ENCODE data around the gene HNRNPR. TPM values are rescaled to one million over a fixed set of nuclear protein-coding genes. Genes with fewer than 3 reads are reported as not detected.

HNRNPR gene
- total and polyA plus RNA-seq, 9 of the 15 experiments (the other 6 are each of a cell fraction or from before 2014, with no cell fraction given): 80.9 to 372 (median 301) TPM

- TF ChIP-seq GABPB1 (CRISPR knock-in tag; IDR thresholded peaks at IDR 0.05) (no peak), ATF2 (CRISPR knock-in tag; IDR thresholded peaks at IDR 0.05) (no peak), NR2C2 (CRISPR knock-in tag; IDR thresholded peaks at IDR 0.05) (no peak), NR2C2 (tag; IDR thresholded peaks at IDR 0.05) (peak; percentile 82), ARNT (IDR thresholded peaks at IDR 0.05) (no peak), TEAD4 (IDR thresholded peaks at IDR 0.05; ENCODE audit: low read length) (no peak), TEAD4 (CRISPR knock-in tag; IDR thresholded peaks at IDR 0.05; ENCODE audit: borderline replicate concordance) (no peak), BHLHE40 (IDR thresholded peaks at IDR 0.05; ENCODE audit: low read length) (no peak), RB1 (IDR thresholded peaks at IDR 0.05; ENCODE audit: low read depth) (0 out of 2 replicates have a peak, but pooled peaks have one; percentile 41), EZH2 (IDR thresholded peaks at IDR 0.05; ENCODE audit: borderline replicate concordance, low read depth, low read length) (no peak), MTA3 (IDR thresholded peaks at IDR 0.05; ENCODE audit: borderline replicate concordance) (0 out of 2 replicates have a peak, but pooled peaks have one; percentile 30), ZNF133 (CRISPR knock-in tag; IDR thresholded peaks at IDR 0.05) (no peak), FOSL1 (tag; conservative IDR thresholded peaks at IDR 0.05) (no peak), ZNF165 (CRISPR knock-in tag; IDR thresholded peaks at IDR 0.05; ENCODE audit: borderline replicate concordance) (no peak), ZNF217 (CRISPR knock-in tag; IDR thresholded peaks at IDR 0.05) (no peak), ETV6 (IDR thresholded peaks at IDR 0.05; ENCODE audit: borderline replicate concordance in 1 of 2, low read depth in 2 of 2, low read length in 1 of 2) (no peak), ETV6 (CRISPR knock-in tag; IDR thresholded peaks at IDR 0.05; ENCODE audit: borderline replicate concordance) (no peak), ZNF699 (CRISPR knock-in tag; IDR thresholded peaks at IDR 0.05; ENCODE audit: insufficient replicate concordance) (no peak), ZSCAN32 (CRISPR knock-in tag; IDR thresholded peaks at IDR 0.05) (no peak), ZNF408 (CRISPR knock-in tag; IDR thresholded peaks at IDR 0.05; ENCODE audit: low read depth) (no peak), RHOXF2B (CRISPR knock-in tag; conservative IDR thresholded peaks at IDR 0.05) (no peak), FOXJ3 (CRISPR knock-in tag; IDR thresholded peaks at IDR 0.05) (no peak), ZNF143 (CRISPR knock-in tag; IDR thresholded peaks at IDR 0.05) (no peak), NCOR1 (IDR thresholded peaks at IDR 0.05) (no peak), MITF (IDR thresholded peaks at IDR 0.05) (no peak), NFE2L1 (tag; IDR thresholded peaks at IDR 0.05; ENCODE audit: borderline replicate concordance, low read depth) (no peak), ZBTB12 (CRISPR knock-in tag; IDR thresholded peaks at IDR 0.05) (no peak), NFRKB (IDR thresholded peaks at IDR 0.05; ENCODE audit: low read depth) (no peak)
Measured at GRCh38 chr1:23370709-23371584, 26.9 kb upstream of the HNRNPR start (continued).

Measured in K562 (cell line).